ENCODE data around the gene PARD3B. TPM values are rescaled to one million over a fixed set of nuclear protein-coding genes. Genes with fewer than 3 reads are reported as not detected.

Gene PARD3B
- total and polyA plus RNA-seq, 10 of the 15 experiments (the other 5 are each of a cell fraction or from before 2014, with no cell fraction given): 0.01 to 0.54 (median 0.07) TPM; not detected in 7

- in situ Hi-C loops (cut with MboI): no loop called here
- ChIA-PET POLR2A (interaction anchor here (0.6 kb wide), 1 partner anchor 1231 kb away, joined by 3 read pairs; no protein-coding TSS in a partner anchor), RAD21 (ENCODE audit: unreplicated experiment) (no interaction called here), SMC1A (ENCODE audit: uncharacterized antibody, unreplicated experiment) (interaction anchor here (1.3 kb wide), 1 partner anchor 9 kb away, joined by 6 read pairs; no protein-coding TSS in a partner anchor), CTCF (interaction anchor here (0.7 kb wide), 1 partner anchor 135 kb away, joined by 3 read pairs; no protein-coding TSS in a partner anchor)
- Histone ChIP-seq H3K27me3 (replicated peaks in 1 of 2; ENCODE audit: control insufficient read depth in 2 of 2, insufficient read depth in 2 of 2, low read length in 1 of 2) (no peaks in the 10 kb centered on the region), H3K9me3 (replicated peaks; ENCODE audit: control insufficient read depth, insufficient read depth, low read length) (no peaks in the 10 kb centered on the region), H4K20me1 (ENCODE audit: control insufficient read depth, insufficient read depth) (no peaks in the 10 kb centered on the region), H3K9ac (ENCODE audit: control insufficient read depth, insufficient read depth, low read length) (no peak overlapping the region), H2AFZ (ENCODE audit: control insufficient read depth, low read depth, low read length) (no peak overlapping the region), H3K4me3 (no peak overlapping the region), H3K79me2 (ENCODE audit: control insufficient read depth, insufficient read depth, low read length) (no peaks in the 10 kb centered on the region), H3K36me3 (ENCODE audit: control insufficient read depth in 2 of 2, insufficient read depth in 2 of 2, low read length in 1 of 2) (no peaks in the 10 kb centered on the region), H3K4me1 (ENCODE audit: control insufficient read depth, insufficient read depth, low read length) (no peaks in the 10 kb centered on the region), H3K27ac (ENCODE audit: control insufficient read depth, insufficient read depth) (no peak overlapping the region), H3K4me2 (ENCODE audit: control insufficient read depth, insufficient read depth) (no peak overlapping the region)
- no peak for TF ChIP-seq ZNF24 (IDR thresholded peaks at IDR 0.05)
- no peak for TF ChIP-seq GATAD2B (conservative IDR thresholded peaks at IDR 0.05; ENCODE audit: low read depth)
- TF ChIP-seq ZNF274 (IDR thresholded peaks at IDR 0.05; ENCODE audit: insufficient read depth, insufficient read length): no peak
- no peak for TF ChIP-seq RCOR1 (conservative IDR thresholded peaks at IDR 0.05; ENCODE audit: low read depth, low read length)
- TF ChIP-seq ZBED1 (IDR thresholded peaks at IDR 0.05; ENCODE audit: borderline replicate concordance): no peak
- no peak for TF ChIP-seq FOXM1 (IDR thresholded peaks at IDR 0.05; ENCODE audit: low read depth, low read length)
- TF ChIP-seq MXI1 (IDR thresholded peaks at IDR 0.05; ENCODE audit: low read depth, low read length): no peak
- no peak for TF ChIP-seq IKZF2 (IDR thresholded peaks at IDR 0.05)
- TF ChIP-seq PAX5 (IDR thresholded peaks at IDR 0.05; ENCODE audit: borderline replicate concordance, low read depth, low read length): no peak
- TF ChIP-seq POLR2AphosphoS5 (IDR thresholded peaks at IDR 0.05; ENCODE audit: low read length): no peak
- no peak for TF ChIP-seq IRF3 (IDR thresholded peaks at IDR 0.05)
- no peak for TF ChIP-seq MEF2B (IDR thresholded peaks at IDR 0.05; ENCODE audit: partially characterized antibody, poor library complexity, severe bottlenecking)
- no peak for TF ChIP-seq ATF2 (IDR thresholded peaks at IDR 0.05; ENCODE audit: low read length)
- no peak for TF ChIP-seq LARP7 (IDR thresholded peaks at IDR 0.05)
- FAIRE-seq: no peak
- no peak; the same call in 2 of the 3 replicates for ATAC-seq
- DNase-seq (ENCODE audit: low read depth, low spot score): no peak
- WGBS (ENCODE audit: insufficient coverage, insufficient replicate concordance, low lambda C conversion rate, missing lambda C conversion rate): 8% methylated on average over 3 of the region's 3 CpGs
- BruUV-seq (replicated peaks): no TSS peak
- intact Hi-C loops (cut with micrococcal nuclease; ENCODE audit: unreplicated experiment): no loop called here
Observed at GRCh38 chr2:204913312-204913711, 368.0 kb downstream of the PARD3B start.
